ENCODE results near the gene EPB41L4A.
"Not testable (repeated sequence)": the region's sequence is repeated elsewhere in the genome, so short reads cannot be mapped to it uniquely, and the experiment has no call there.

Gene EPB41L4A, protein sequence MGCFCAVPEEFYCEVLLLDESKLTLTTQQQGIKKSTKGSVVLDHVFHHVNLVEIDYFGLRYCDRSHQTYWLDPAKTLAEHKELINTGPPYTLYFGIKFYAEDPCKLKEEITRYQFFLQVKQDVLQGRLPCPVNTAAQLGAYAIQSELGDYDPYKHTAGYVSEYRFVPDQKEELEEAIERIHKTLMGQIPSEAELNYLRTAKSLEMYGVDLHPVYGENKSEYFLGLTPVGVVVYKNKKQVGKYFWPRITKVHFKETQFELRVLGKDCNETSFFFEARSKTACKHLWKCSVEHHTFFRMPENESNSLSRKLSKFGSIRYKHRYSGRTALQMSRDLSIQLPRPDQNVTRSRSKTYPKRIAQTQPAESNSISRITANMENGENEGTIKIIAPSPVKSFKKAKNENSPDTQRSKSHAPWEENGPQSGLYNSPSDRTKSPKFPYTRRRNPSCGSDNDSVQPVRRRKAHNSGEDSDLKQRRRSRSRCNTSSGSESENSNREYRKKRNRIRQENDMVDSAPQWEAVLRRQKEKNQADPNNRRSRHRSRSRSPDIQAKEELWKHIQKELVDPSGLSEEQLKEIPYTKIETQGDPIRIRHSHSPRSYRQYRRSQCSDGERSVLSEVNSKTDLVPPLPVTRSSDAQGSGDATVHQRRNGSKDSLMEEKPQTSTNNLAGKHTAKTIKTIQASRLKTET

DNA sequence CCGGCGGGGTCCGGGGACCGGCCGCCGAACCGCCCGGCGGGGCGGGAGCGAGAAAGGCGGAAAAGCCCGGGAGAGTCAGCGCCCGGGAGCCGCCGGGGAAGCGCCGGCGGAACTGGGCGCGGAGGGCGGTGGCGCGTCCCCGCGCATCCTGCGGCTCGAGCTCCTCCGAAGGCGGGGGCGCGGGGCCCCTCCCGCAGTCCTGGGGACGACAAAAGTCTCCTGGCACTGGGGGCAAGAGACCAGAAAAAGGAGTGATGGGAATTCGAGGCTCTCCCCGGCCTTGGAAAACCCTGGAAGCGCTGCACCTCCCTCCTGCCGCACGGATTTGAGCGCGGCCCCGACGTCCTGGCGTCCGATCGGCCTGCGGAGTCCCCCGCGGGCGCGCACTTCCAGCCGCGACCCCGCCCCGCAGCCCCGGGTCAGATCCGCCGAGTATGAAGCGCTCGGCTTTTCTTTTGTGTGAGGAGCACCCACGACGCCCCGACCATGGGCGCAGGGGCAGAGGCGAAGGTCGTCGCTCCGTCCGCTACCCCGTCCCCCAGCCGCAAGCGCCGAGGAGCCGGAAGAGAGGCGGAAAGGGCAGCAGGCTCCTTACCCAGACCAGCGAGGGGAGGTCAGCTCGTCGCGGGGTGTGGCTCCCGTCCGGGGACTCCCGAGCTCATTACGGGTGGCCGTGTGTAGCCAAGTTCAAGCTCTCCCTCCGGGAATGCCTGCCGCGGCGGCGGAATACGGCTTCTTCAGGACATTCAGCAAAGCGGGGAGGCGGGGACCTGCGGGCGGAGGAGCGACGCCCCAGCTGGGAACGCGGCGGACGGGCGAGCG lies at the start of gene EPB41L4A:
EPB41L4A (minus strand) TSS at position 114 of the 822 bp plus-strand sequence. CDS start 238 bp downstream, outside the sequence.
- DNase-seq = no peak

DNA sequence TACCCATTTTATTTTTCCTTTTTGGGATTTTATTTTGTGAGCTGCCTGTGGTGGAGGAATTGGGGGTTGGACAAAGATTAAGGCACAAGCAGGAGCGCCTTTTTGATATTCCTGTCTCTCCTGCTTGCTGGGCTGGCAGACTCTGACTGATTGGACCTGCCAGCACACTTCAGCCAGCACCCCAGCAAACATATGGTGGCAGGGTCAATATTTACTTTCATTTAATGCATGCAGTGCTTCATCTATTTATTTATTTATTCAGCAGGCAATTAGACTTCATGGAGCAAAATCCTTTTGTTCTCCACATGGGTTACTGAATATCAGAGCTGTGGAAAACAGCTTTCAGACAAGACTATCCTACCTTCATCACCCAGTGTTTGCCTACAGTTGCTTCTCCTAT lies 48.4 kb upstream of the EPB41L4A start:
- DNase-seq = no peak

DNA sequence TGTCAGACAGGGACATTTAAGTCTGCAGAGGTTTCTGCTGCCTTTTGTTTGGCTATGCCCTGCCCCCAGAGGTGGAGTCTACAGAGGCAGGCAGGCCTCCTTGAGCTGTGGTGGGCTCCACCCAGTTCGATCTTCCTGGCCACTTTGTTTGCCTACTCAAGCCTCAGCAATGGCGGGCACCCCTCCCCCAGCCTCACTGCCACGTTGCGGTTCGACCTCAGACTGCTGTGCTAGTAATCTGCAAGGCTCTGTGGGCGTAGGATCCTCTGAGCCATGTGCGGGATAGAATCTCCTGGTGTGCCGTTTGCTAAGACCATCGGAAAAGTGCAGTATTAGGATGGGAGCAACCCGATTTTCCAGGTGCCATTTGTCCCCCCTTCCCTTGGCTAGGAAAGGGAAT lies 47.2 kb upstream of the EPB41L4A start:
- DNase-seq = not testable (repeated sequence)

DNA sequence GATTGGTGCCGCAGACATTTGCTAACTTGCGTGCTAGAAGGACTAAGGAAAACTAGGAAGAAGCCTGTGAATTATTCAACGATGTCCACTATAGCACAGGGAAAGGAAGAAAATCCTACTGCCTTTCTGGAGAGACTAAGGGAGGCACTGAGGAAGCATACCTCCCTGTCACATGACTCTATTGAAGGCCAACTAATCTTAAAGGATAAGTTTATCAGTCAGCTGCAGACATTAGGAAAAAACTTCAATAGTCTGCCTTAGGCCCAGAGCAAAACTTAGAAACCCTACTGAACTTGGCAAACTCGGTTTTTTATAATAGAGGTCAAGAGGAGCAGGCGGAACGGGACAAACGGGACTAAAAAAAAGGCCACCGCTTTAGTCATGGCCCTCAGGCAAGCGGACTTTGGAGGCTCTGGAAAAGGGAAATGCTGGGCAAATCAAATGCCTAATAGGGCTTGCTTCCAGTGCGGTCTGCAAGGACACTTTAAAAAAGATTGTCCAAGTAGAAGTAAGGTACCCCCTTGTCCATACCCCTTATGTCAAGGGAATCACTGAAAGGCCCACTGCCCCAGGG lies 28.2 kb upstream of the EPB41L4A start:
- DNase-seq = not testable (repeated sequence)

DNA sequence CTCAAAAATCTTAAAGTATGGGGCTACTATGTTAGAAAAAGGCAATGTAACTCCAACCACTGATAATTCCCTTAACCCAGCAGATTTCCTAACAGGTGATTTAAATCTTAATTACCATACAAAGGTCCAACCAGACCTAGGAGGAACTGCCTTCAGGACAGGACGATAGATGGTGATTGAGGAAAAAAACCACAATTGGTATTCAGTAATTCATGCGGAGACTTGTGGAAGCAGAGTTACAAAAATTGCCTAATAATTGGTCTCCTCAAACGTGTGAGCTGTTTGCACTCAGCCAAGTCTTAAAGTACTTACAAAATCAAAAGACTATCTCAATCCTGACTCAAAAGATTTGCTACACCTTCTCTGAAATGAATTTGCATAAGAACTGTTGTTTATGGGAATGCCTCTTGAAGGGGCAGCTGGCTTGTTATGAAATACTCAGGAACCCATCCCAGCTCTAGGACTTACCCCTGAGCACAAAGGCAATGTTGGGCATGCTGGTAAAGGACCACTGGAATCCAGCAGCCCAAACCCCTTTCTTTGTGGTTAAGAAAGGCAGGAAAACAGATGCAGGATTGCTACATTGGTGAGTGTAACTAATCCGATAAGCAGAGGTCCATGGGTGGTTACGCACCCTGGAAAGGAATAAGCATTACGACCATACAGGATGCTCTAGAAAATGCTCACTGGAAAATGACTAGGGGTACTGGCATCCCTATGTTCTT lies 26.7 kb upstream of the EPB41L4A start:
- DNase-seq = no peak

DNA sequence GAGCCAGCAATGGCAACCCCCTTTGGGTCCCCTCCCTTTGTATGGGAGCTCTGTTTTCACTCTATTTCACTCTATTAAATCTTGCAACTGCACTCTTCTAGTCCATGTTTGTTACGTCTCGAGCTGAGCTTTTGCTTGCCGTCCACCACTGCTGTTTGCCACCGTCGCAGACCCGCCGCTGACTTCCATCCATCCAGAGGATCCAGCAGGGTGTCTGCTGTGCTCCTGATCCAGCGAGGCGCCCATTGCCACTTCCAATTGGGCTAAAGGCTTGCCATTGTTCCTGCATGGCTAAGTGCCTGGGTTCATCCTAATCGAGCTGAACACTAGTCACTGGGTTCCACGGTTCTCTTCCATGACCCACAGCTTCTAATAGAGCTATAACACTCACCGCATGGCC lies 24.9 kb upstream of the EPB41L4A start:
- not testable (repeated sequence) for DNase-seq

DNA sequence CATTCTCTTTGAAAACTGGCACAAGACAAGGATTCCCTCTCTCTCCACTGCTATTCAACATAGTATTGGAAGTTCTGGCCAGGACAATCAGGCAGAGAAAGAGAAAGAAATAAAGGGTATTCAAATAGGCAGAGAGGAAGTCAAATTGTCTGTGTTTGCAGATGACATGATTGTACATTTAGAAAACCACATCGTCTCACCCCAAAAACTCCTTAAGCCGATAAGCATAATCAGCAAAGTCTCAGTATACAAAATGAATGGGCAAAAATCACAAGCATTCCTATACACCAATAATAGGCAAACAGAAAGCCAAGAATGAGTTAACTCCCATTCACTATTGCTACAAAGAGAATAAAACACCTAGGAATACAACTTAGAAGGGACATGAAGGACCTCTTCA lies 21.0 kb upstream of the EPB41L4A start:
- no peak for DNase-seq

DNA sequence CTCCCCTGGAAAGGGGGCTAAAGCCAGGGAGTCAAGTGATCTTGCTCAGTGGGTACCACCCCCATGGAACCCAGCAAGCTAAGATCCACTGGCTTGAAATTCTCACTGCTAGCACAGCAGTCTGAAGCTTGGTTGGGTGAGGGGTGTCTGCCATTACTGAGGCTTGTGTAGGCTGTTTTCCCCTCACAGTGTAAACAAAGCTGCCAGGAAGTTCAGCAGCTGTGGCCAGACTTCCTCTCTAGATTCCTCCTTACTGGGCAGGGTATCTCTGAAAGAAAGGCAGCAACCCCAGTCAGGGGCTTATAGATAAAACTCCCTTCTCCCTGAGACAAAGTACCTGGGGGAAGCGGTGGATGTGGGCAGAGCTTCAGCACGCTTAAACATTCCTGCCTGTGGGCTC lies 17.1 kb upstream of the EPB41L4A start:
- no peak for DNase-seq

DNA sequence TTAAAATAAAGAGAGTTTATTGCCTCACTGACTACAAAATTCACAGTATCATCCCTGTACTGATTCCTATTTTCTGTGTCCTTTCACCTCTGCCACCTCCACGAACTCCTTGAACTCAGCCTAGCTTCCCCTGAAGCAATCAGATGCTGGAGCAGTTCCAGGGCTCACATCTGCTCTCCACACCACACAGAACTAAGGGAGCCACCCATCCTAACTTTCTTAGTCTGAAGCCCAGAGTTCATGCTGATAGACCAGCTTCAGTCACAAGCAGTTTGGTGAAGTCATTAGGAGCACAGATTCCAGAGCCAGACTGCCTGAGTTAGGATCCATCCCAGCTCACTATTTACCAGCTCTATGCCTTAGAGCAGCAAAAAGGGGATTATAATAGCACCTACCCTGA lies 15.6 kb upstream of the EPB41L4A start:
- no peak for DNase-seq

DNA sequence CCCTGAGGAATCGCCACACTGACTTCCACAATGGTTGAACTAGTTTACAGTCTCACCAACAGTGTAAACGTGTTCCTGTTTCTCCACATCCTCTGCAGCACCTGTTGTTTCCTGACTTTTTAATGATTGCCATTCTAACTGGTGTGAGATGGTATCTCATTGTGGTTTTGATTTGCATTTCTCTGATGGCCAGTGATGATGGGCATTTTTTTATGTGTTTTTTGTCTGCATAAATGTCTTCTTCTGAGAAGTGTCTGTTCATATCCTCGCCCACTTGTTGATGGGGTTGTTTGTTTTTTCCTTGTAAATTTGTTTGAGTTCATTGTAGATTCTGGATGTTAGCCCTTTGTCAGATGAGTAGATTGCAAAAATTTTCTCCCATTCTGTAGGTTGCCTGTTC lies 7.1 kb upstream of the EPB41L4A start:
- DNase-seq = not testable (repeated sequence)

DNA sequence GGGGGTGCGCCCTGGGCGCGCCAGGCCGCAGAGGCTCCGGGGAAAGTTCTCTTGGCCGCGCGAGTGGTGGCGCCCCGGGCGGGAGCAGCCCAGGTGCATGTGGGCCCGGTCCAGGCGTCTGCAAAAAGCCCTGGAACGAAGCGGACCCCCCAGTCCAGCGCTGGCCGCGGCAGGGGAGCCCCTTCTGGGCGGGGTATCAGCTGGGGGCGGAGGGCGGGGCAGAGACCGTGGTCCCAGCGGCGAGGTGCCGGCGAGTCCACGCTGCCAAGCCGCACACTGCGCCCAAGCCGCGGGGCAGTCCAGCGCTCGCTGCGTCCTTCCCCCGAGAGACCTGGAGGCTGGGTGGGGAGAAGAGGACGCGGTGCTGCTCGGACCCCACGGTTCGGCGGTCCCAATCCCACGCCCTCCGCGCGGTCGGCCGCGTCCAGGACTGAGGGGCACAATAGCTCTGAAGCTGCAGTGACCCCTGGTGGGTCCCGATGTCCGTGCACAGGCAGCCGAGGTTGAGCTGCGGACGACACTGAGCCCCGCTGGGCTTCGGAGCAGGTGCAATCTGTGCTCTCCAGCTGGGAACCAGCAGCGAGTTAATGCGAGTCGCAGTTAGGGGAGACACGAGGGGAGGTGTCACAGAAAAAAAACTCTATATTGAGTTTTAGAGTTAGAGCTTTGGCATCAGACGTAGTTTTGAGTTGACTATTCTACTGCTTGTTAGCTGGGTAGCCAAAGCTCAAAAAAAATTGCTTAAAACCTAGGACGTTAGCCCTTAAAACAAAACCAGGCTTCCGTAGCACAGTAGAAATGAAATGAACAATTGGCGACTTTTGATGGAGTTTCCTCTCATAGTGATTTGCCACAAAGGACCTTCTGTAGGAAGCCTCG lies 1.1 kb upstream of the EPB41L4A start:
- no peak for DNase-seq

DNA sequence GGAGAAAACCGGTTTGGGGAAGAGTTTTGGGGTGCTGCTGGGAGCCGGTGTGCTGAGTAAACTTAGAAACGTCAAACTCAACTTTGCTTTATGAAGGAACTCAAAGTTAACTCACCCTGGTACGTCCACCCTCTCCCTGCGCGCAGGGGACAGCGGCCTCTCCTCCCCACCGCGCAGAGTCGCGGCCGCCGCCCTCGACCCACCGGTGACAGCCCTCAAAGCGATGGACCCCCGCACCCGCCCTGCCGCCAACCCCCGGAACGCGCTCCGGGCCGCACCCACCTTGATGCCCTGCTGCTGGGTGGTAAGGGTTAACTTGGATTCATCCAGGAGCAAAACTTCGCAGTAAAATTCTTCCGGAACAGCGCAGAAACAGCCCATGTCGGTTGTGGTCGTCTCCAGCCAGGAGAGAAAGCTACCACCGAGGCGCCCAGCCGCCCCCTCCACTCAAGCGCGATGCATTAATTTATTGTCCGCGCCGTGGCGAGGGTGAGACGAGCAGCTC lies 366 bp downstream of the EPB41L4A start:
- DNase-seq = no peak

DNA sequence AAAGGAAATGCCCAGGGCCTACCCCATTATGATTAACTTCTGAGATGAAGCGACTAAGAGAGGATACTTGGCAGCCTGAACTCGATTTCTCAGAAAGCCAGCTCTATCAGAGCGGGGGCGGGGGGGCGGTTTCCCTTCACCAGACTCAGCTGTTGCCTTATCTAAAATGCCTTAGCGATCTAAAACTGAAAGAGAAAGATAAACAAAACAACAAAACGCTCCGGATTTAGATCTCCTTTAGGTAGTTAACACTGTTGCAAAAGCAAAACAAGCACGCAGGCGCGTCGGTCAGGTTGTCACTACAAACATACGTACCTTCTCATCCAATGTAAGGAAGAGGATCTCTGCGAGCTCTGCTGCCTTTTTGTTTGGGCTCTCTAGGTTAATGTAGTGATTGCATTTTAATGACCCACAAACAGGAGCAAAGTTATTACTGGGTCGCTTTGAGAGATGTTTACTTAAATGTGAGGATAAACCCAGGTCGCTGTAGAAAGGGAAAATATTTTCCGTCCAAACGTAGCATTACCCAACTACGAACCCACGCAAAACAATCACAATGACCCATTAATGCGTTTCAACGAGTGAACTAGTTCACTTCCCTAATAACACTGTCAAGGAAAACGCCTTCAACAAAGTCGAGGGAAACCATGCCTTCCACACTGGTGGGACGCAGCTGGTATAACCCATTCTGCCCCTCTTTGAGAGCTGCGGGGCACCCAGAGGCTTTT lies 982 bp downstream of the EPB41L4A start:
- DNase-seq = no peak

DNA sequence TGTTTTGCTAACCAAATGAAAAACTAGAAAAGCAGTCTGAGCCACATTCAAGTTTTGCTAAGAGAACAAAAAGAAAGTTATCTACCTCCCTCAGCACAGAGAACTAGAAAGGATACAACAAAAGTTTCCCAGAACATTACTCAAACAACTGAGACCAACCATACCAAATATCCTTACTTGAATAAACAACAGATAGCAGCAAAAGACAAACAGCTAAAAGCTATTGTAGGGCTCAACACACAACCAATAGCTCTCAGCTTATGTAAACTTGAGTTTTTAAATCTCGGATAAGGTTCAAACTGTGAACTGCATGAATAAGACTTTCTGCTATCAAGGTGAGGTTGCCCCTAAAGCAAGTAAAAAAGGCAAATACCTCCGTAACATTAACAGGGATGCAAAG lies 3.5 kb downstream of the EPB41L4A start:
- no peak for DNase-seq

DNA sequence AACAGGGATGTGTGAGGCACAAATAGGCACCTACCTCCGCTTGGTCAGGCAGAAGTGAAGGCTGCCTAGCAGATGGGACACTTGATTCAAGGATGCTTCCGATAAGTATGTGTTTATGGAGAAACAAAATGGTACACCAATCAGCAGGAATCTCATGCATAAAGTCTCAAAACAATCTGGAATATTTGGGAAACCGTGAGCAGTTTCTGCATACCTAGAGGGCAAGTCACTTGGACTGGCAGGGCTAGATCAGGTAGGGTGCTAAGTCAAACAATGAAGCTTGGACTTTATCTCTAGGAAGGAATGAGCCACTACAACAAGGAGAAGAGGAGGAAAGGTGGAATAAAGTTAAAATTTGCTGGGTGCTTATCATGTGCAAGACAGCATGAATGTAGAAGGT lies 5.5 kb downstream of the EPB41L4A start:
- DNase-seq = no peak

DNA sequence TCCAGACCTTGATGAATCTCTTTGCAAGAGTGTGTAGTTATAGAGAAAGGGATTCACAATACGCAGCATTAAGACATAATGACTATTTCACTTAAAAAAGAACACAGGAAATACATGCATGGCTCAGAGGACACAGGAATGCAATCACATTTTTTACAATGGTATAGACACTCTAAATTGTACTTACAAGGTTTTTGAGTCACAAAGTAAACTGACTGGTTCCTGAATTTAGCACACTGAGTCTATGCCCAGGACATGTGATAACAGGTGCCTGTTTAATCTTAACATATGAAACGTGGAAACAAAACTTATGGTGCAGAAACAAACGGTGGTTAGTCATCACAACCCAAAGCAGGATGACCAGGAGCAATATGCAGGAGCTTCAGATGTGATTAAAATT lies 6.7 kb downstream of the EPB41L4A start:
- DNase-seq = no peak

DNA sequence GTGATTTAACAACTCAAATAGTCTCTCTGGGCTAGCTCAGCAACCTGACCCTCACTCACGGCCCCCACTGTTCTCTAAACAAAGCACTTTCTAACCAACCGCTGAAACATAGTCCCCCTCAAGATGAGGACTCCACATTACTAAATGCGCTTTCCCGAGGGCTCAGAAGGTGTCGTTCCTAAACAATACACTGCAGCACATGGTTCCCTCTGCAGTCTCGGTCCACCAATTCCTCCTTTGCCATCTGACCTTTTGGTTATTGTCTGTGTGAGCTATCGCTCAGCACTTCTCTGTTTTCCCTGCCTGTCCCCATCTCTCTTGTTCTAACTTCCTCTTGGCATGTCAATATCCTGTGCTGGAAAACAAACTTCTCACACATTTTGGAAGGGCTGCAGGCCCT lies 7.2 kb downstream of the EPB41L4A start:
- DNase-seq = no peak

DNA sequence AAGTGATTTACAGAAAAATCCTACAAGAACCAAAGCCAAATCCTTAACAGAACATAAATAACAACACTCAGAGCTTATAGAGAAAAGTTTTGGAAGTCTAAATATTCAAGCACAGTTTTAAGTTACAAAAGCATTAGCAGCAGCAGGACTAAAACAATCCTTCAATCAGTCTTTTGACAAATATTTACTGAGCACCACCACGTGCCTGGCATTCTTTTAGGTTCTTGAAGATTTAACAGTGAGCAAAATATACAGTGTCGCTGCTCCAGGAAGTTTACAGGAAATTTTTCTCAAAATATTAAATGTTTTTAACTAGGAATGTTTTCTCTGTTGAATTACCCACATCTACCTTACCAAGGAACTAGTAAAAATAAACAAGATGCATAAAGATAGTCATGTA lies 11.4 kb downstream of the EPB41L4A start:
- DNase-seq = no peak

DNA sequence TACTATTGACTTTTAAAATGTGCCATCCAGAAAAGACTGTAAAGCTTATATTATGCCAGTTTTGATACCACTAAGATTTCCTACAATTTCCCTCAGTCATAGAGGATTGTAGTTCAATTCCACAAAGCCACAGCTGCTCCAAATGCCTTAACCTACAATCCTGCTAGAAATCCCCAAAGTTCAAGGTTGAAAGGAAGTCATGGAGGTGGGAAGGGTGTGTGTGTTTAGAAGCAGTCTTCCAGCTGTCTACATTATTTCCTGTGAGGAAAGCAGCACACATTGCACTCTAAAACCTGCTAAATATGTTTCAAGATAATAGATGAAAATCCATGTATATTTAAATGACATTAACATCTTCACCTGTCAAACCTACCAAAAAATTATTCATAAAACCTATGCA lies 11.8 kb downstream of the EPB41L4A start:
- no peak for DNase-seq

DNA sequence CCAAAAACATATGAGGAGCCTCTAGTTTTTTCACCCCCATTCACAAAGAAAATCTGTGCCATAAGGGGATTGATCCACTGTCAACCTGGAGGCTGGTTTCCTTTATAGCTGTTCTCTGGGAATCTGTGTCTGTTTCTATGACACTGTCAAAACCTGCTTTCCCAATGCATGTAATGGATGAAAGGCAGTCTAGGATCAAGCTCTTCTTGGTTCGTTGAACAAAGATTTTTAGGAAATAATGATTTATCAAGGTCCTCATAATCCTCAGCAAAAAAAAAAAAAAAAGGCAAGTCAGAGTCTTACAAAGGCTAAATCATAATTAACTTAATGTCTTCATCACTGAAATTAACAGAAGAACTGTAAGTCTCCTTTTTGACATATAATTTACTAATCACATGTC lies 16.0 kb downstream of the EPB41L4A start:
- no peak for DNase-seq

DNA sequence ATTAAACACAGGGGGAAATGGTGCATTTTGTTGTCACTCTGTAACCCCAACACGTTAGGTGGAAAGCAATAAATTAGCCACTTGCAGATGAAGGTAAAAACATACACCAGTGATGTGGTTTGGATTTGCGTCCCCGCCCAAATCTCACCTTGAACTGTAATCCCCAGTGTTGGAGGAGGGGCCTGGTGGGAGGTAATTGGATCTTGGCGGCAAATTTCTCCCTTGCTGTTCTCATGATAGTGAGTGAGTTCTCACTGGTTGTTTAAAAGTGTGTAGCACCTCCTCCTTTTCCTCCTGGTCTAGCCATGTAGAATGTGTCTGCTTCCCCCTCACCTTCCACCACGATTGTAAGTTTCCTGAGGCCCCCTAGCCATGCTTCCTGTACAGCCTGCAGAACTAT lies 17.2 kb downstream of the EPB41L4A start:
- DNase-seq = no peak

Data from NCI-H2171 (cell line).